ENCODE results near the gene CFAP119.

The CFAP119 gene

DNA sequence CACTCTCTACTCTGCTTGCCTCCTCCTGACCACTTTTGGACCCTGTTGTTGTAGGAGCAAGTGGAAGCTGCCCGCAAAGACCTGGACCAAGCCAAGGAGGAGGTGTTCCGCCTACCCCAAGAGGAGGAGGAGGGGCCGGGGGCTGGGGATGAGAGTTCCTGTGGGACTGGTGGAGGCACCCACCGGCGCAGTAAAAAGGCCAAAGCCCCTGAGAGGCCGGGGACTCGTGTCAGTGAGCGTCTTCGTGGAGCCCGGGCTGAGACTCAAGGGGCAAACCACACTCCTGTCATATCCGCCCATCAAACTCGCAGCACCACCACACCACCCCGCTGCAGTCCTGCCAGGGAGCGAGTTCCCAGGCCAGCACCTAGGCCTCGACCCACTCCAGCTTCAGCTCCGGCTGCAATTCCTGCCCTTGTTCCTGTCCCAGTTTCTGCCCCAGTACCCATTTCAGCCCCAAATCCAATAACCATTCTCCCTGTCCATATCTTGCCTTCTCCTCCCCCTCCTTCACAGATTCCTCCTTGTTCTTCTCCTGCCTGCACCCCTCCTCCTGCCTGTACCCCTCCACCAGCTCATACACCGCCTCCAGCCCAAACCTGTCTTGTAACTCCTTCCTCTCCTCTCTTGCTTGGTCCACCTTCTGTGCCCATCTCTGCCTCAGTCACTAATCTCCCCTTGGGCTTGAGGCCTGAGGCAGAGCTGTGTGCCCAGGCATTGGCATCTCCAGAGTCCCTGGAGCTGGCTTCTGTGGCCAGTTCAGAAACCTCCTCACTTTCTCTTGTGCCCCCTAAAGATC lies 24.7 kb downstream of the CFAP119 start:
- TF ChIP-seq, protein P1, sequence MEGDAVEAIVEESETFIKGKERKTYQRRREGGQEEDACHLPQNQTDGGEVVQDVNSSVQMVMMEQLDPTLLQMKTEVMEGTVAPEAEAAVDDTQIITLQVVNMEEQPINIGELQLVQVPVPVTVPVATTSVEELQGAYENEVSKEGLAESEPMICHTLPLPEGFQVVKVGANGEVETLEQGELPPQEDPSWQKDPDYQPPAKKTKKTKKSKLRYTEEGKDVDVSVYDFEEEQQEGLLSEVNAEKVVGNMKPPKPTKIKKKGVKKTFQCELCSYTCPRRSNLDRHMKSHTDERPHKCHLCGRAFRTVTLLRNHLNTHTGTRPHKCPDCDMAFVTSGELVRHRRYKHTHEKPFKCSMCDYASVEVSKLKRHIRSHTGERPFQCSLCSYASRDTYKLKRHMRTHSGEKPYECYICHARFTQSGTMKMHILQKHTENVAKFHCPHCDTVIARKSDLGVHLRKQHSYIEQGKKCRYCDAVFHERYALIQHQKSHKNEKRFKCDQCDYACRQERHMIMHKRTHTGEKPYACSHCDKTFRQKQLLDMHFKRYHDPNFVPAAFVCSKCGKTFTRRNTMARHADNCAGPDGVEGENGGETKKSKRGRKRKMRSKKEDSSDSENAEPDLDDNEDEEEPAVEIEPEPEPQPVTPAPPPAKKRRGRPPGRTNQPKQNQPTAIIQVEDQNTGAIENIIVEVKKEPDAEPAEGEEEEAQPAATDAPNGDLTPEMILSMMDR (IDR thresholded peaks at IDR 0.05; ENCODE audit: low read depth, low read length): no peak
- DNase-seq (ENCODE audit: extremely low read depth, low read depth): no peak

DNA sequence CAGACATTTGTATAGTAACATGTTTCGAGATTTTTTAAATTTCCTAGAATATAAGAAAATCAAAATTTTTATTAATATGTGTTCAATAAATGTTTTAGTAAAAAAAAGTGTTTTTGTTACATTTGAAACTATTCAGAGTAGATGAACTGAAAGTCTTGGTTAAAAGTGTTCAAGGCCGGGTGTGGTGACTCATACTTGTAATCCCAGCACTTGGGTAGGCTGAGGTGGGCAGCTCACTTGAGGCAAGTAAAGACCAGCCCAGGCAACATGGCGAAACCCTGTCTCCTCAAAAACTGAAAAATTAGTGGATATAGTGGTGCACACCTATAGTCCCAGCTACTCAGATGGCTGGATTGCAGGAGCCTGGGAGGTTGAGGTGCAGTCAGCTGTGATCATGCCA lies 30.5 kb downstream of the CFAP119 start:
- TF ChIP-seq, protein P1 (IDR thresholded peaks at IDR 0.05; ENCODE audit: low read depth, low read length): no peak
- no peak for DNase-seq (ENCODE audit: extremely low read depth, low read depth)

DNA sequence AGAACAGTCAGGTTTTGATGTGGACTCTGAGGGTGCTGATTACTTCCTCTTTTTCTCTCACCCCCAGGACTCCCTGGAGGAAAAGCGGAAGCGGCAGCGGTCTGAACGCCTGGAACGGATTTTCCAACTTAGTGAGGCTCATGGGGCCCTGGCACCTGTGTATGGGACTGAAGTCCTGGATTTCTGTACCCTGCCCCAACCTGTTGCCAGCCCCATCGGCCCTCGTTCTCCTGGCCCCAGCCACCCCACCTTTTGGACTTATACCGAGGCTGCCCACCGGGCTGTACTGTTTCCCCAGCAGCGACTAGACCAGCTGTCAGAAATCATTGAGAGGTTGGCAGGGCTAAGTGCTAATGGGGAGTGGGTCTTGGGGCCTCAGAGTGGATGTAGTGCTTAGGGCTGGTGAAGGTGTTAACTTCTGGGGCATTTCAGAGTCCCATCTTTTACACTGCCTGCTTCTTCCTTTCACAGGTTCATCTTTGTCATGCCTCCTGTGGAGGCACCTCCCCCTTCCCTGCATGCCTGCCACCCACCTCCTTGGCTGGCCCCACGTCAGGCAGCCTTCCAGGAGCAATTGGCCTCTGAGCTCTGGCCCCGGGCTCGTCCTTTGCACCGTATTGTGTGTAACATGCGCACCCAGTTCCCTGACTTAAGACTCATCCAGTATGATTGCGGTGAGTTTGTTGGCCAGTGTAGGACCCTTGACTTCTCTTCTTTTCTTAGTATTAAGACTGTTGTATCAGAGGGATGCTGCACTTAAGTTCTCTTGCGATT lies 32.8 kb downstream of the CFAP119 start:
- TF ChIP-seq, protein P1 (IDR thresholded peaks at IDR 0.05; ENCODE audit: low read depth, low read length): no peak
- no peak for DNase-seq (ENCODE audit: extremely low read depth, low read depth)

DNA sequence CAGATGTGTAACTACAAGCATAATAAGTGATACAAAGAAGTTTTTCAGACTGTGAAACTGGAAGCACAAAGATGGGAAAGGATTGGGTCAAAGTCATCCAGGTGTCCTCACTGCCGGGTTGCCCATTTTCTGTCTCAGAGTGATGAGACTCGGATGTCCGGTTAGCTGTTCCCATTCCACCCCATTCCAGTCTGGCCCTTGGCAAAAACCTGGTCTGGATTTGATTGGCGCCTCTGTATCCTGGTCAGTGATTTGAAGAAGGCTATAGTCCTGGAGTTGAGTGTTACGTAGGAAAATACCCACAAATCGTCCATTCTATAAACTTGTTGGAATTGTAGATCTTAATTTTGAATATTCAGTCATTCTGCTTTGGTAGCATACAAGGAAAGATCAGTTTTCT lies 33.5 kb downstream of the CFAP119 start:
- DNase-seq (ENCODE audit: extremely low read depth, low read depth): no peak
- TF ChIP-seq, protein P1 (IDR thresholded peaks at IDR 0.05; ENCODE audit: low read depth, low read length): no peak

DNA sequence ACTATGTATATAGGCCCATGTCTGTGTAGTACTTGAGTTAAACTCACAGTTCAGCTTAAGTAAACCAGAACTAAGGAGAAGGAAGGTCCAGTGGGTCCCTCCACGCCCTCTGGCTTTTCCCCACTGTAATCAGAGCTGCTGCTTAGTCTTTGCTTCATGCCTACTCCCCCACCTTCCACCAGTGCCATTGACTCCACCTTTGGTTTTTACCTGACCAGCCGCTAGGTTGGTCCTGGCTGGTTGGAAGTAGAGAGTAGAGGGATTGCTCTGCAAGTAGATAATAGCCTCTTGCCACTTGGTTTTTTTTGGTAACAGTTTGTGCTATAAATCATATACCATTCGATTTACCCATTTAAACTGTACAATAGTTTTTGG lies 36.5 kb downstream of the CFAP119 start:
- TF ChIP-seq, protein P1 (IDR thresholded peaks at IDR 0.05; ENCODE audit: low read depth, low read length): no peak
- no peak for DNase-seq (ENCODE audit: extremely low read depth, low read depth)

DNA sequence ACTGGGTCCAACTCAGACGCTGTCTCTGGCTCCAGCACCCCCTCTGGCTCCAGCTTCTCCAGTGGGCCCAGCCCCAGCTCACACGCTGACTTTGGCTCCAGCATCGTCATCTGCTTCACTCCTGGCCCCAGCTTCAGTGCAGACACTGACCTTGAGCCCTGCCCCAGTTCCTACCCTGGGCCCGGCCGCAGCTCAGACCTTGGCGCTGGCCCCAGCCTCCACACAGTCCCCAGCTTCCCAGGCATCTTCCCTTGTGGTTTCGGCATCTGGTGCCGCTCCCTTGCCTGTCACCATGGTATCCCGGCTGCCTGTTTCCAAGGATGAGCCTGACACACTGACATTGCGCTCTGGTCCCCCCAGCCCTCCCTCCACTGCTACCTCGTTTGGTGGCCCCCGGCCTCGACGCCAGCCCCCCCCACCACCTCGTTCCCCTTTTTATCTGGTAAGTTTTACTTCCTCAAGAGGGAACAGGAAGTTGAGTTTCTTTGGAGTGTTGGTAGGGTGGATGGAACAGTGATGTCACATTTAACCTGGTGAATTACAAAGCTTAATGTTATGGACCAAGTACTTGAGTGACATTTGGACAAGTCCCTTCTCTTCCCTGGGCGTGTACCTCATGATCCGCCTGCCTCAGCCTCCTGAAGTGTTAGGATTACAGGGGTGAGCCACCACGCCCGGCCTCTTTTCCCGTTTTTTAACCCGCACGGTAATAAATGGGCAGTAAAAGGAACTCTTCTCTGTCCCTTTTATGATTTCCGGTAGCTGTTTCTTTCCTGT lies 37.0 kb downstream of the CFAP119 start:
- TF ChIP-seq, protein P1 (IDR thresholded peaks at IDR 0.05; ENCODE audit: low read depth, low read length): no peak
- DNase-seq (ENCODE audit: extremely low read depth, low read depth): no peak

Data from AG09319 (cell line).